ENCODE data around the gene APOM. TPM values are rescaled to one million over a fixed set of nuclear protein-coding genes. Genes with fewer than 3 reads are reported as not detected.

Gene APOM
- polyA plus RNA-seq, 3 donors: 2.0 to 6.5 (median 3.6) TPM

- H3K27ac ChIP-seq (ENCODE audit: low read depth, low read length): peak within 1 kb of the TSS; percentile 79
- 0% methylated on average over 62 to 63 of the region's 63 CpGs for WGBS, 3 donors
Measured at GRCh38 chr6:31665501-31666336, 10.0 kb downstream of the APOM start, which contains the start of gene CSNK2B. CSNK2B (plus strand) TSS chr6:31666080; CDS start chr6:31666832, 752 bp downstream.

GRCh38 chr6:31666337-31666965 lies 10.8 kb downstream of the APOM start:
- no peak overlapping the region for H3K27ac ChIP-seq (ENCODE audit: low read depth, low read length)
- 2 to 3% (median 2%) methylated on average over 15 of the region's 15 CpGs for WGBS, 3 donors

GRCh38 chr6:31669676-31670075 lies 14.0 kb downstream of the APOM start, which contains the start of gene LY6G5B:
LY6G5B (plus strand) TSS chr6:31669976; CDS start chr6:31670951, 975 bp downstream.
- H3K27ac ChIP-seq (ENCODE audit: low read depth, low read length): no peak within 1 kb of the TSS
- 83 to 88% (median 84%) methylated on average over 8 of the region's 8 CpGs for WGBS, 3 donors

- no peak overlapping the region for H3K27ac ChIP-seq (ENCODE audit: low read depth, low read length)
- WGBS, 3 donors: 78 to 89% (median 88%) methylated on average over 4 of the region's 4 CpGs
Measured at GRCh38 chr6:31676322-31676903, 20.7 kb downstream of the APOM start.

- 72 to 76% (median 73%) methylated on average over 6 of the region's 6 CpGs for WGBS, 3 donors
- H3K27ac ChIP-seq (ENCODE audit: low read depth, low read length): no peak overlapping the region
Measured at GRCh38 chr6:31676904-31677303, 21.2 kb downstream of the APOM start.

- WGBS, 3 donors: 73 to 75% (median 74%) methylated on average over 8 of the region's 8 CpGs
Measured at GRCh38 chr6:31677955-31678354, 22.3 kb downstream of the APOM start.

GRCh38 chr6:31680226-31681134 lies 24.8 kb downstream of the APOM start, which contains the start of gene LY6G5C:
LY6G5C (minus strand) TSS chr6:31681067; CDS start chr6:31680373, 694 bp downstream.
- WGBS, 3 donors: 12 to 14% (median 13%) methylated on average over 17 of the region's 17 CpGs
- H3K27ac ChIP-seq (ENCODE audit: low read depth, low read length): no peak within 1 kb of the TSS

More at GRCh38 chr6:31677955-31678354, 22.3 kb downstream of the APOM start:
- no peak overlapping the region for H3K27ac ChIP-seq (ENCODE audit: low read depth, low read length)

GRCh38 chr6:31681135-31681671 lies 25.5 kb downstream of the APOM start:
- WGBS, 3 donors: 0 to 1% (median 1%) methylated on average over 36 to 40 of the region's 40 CpGs
- no peak overlapping the region for H3K27ac ChIP-seq (ENCODE audit: low read depth, low read length)

GRCh38 chr6:31683591-31683990 lies 27.9 kb downstream of the APOM start:
- WGBS, 3 donors: 50 to 76% (median 74%) methylated on average over 13 of the region's 13 CpGs
- H3K27ac ChIP-seq (ENCODE audit: low read depth, low read length): no peak overlapping the region

- 84 to 89% (median 87%) methylated on average over 5 of the region's 5 CpGs for WGBS, 3 donors
- H3K27ac ChIP-seq (ENCODE audit: low read depth, low read length): no peak overlapping the region
Measured at GRCh38 chr6:31686483-31686882, 30.8 kb downstream of the APOM start.

GRCh38 chr6:31687321-31687720 lies 31.6 kb downstream of the APOM start:
- WGBS, 3 donors: 88 to 92% (median 92%) methylated on average over 8 of the region's 8 CpGs
- H3K27ac ChIP-seq (ENCODE audit: low read depth, low read length): no peak overlapping the region

- no peak overlapping the region for H3K27ac ChIP-seq (ENCODE audit: low read depth, low read length)
- whole genome bisulfite sequencing, 3 donors: 78 to 86% (median 79%) methylated on average over 14 of the region's 14 CpGs
Measured at GRCh38 chr6:31687860-31688693, 32.4 kb downstream of the APOM start.

- H3K27ac ChIP-seq (ENCODE audit: low read depth, low read length): no peak overlapping the region
- 76 to 84% (median 77%) methylated on average over 11 of the region's 11 CpGs for WGBS, 3 donors
Measured at GRCh38 chr6:31689249-31690110, 33.8 kb downstream of the APOM start.

- 67 to 80% (median 72%) methylated on average over 10 of the region's 10 CpGs for WGBS, 3 donors
- no peak overlapping the region for H3K27ac ChIP-seq (ENCODE audit: low read depth, low read length)
Measured at GRCh38 chr6:31690231-31691077, 34.8 kb downstream of the APOM start.

GRCh38 chr6:31691078-31691463 lies 35.4 kb downstream of the APOM start:
- WGBS, 3 donors: 92 to 94% (median 94%) methylated on average over 6 of the region's 6 CpGs
- no peak overlapping the region for H3K27ac ChIP-seq (ENCODE audit: low read depth, low read length)

Data from adipose tissue (tissue), 3 donors.